Stimulated activated naive CD4-positive, alpha-beta T cell treated with Interleukin-2 at 50 U/mL for 16 hours (primary cell): Measurements from ENCODE around the gene STAT4.
"Not testable (repeated sequence)": the region's sequence is repeated elsewhere in the genome, so short reads cannot be mapped to it uniquely, and the experiment has no call there.

Source experiments
- DNase-seq: peaks from one replicate; lab custom pipeline; 2025; lab: John Stamatoyannopoulos, UW

Gene STAT4

DNA sequence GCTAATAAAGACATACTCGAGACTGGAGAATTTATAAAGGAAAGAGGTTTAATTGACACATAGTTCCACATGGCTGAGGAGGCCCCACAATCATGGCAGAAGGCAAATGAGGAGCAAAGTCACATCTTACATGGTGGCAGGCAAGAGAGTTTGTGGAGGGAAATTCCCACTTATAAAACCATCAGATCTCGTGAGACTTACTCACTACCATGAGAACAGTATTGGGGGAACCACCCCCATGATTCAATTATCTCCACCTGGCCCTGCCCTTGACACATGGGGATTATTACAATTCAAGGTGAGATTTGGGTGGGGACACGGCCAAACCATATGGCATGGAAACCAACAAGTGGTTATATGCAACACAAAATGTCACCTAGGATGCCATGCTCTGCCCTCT is 155.5 kb downstream of the STAT4 start:
- not testable (repeated sequence) for DNase-seq

GRCh38 chr2:190994148-190994547 is 156.6 kb downstream of the STAT4 start:
- DNase-seq, result no peak

- DNase-seq, result no peak
Measured at GRCh38 chr2:190993292-190993643, 157.5 kb downstream of the STAT4 start.

GRCh38 chr2:190990132-190990531 is 160.7 kb downstream of the STAT4 start:
- no peak for DNase-seq

GRCh38 chr2:190988910-190989309 is 161.9 kb downstream of the STAT4 start:
- DNase-seq, result no peak

DNA sequence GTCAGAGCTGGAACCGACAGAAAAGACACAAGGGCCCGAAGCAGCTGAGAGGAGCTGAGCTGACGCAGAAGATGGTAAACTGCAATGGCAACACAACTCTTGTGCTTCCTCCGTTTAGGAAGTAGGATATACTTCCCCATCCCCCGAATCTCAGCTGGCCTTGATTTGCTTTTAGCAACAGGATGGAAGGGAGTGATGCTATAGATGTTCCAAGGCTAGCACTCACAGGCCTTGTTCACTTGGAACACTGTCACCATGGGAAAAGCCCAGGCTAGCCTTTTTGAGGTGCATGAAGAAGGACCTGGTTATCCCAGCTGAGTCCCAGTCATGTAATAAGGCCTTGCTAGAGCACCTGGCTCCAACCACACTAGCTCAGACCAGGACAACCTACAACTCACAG is 162.9 kb downstream of the STAT4 start:
- DNase-seq, result no peak

- DNase-seq, result no peak
Measured at GRCh38 chr2:190987116-190987515, 163.7 kb downstream of the STAT4 start.

GRCh38 chr2:190986221-190986953 is 164.4 kb downstream of the STAT4 start:
- DNase-seq, result no peak

DNA sequence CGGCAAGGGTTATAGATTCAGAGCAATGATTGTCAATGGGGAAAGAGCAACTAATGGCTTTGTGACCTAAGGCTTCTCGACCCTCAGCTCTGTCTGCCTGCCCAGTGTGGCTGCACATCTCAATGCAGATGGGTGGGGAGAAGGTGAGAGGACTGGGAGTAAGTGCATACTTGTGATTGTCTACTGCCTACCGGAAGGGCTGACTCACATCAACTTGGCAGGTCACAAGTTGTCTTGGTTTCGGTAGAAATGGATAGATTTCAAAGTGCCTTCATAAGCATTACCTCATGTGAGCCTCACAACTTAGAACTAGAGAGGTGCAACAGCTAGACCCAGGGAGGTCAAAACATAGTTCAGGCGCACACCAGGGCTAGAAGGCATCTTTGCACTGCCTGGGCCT is 166.2 kb downstream of the STAT4 start:
- no peak for DNase-seq

- no peak for DNase-seq
Measured at GRCh38 chr2:190982262-190983034, 168.3 kb downstream of the STAT4 start.

DNA sequence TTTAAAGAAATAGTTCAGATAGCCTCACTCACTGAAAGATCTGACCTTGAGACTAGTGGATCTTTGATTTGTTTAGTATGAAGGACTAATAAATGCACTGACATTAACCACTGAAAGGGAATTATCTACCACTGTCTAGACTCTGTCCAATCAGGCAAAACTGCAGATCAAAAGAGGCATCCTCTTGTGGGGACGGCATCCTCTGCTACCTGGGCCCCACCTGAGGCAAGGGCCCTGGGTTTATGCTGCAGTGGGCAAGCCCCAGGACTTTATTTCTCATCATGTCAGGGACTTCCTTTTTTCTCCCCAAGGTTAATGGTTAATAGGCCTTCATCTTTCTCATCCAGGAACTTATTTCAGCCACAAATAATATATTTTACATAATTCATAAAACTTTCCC is 169.1 kb downstream of the STAT4 start:
- DNase-seq, result no peak

- no peak for DNase-seq
Measured at GRCh38 chr2:190981333-190981732, 169.5 kb downstream of the STAT4 start.

GRCh38 chr2:190980630-190981209 is 170.1 kb downstream of the STAT4 start:
- no peak for DNase-seq

GRCh38 chr2:190979906-190980629 is 170.7 kb downstream of the STAT4 start:
- DNase-seq, result no peak
